SU-DHL-6 (cell line): ENCODE measurements around the gene NPHP4.

Experiments used
- H2AFZ ChIP-seq: fragments of 200-600 bp; sonication (generic); 2 replicates; pipeline ENCODE4 v1.6.1; 2014; ENCODE audit warnings: low read depth, mild to moderate bottlenecking, moderate library complexity, mixed read lengths, antibody characterized with exemption, low read length; ENCODE audit not compliant: severe bottlenecking
- H3F3A ChIP-seq: fragments of 200-600 bp; shearing (Covaris generic); 2 replicates; pipeline ENCODE4 v1.6.0; 2016; ENCODE audit warnings: antibody characterized with exemption, mild to moderate bottlenecking; ENCODE audit not compliant: insufficient read depth
- H3K27ac ChIP-seq: fragments of 200-600 bp; sonication (generic); 2 replicates; pipeline ENCODE4 v1.5.1; 2016; ENCODE audit warnings: low read depth, mild to moderate bottlenecking, low read length, moderate library complexity, mixed read lengths
- H3K27me3 ChIP-seq: fragments of 200-600 bp; sonication (generic), shearing (Covaris generic); 2 replicates; pipeline ENCODE4 v1.6.0; 2014; ENCODE audit warnings: mild to moderate bottlenecking, low read length
- H3K36me3 ChIP-seq: fragments of 200-600 bp; sonication (generic); 2 replicates; pipeline ENCODE4 v1.6.1; 2014; ENCODE audit warnings: mild to moderate bottlenecking, low read length, mixed read lengths
- H3K4me2 ChIP-seq: fragments of 300-600, 200-600 bp; shearing (Covaris generic), sonication (generic); 2 replicates; pipeline ENCODE4 v1.6.0; 2014; ENCODE audit warnings: low read length, low read depth, mild to moderate bottlenecking; ENCODE audit not compliant: poor library complexity, severe bottlenecking
- H3K4me3 ChIP-seq: fragments of 200-600 bp; sonication (generic); 2 replicates; pipeline ENCODE4 v1.5.1; 2014; ENCODE audit warnings: antibody characterized with exemption, low read length, mild to moderate bottlenecking, mixed read lengths; ENCODE audit not compliant: insufficient read depth, poor library complexity, severe bottlenecking
- H3K79me2 ChIP-seq: fragments of 200-600 bp; sonication (generic); 2 replicates; pipeline ENCODE4 v1.6.1; 2014; ENCODE audit warnings: mild to moderate bottlenecking, low read length, moderate library complexity; ENCODE audit not compliant: insufficient read depth
- H3K9ac ChIP-seq: fragments of 200-600 bp; sonication (generic); 2 replicates; pipeline ENCODE4 v1.7.0; 2014; ENCODE audit warnings: mild to moderate bottlenecking, low read length
- H3K9me2 ChIP-seq: fragments of 200-600 bp; sonication (generic); replicated peaks from 2 replicates; pipeline ENCODE4 v1.6.1; 2014; ENCODE audit warnings: low read length; ENCODE audit not compliant: insufficient read depth
- H3K9me3 ChIP-seq: fragments of 200-600 bp; sonication (generic); 2 replicates; pipeline ENCODE4 v1.6.1; 2014; ENCODE audit warnings: low read length, mixed read lengths; ENCODE audit not compliant: insufficient read depth
- H4K20me1 ChIP-seq: fragments of 200-600 bp; sonication (generic); 2 replicates; pipeline ENCODE4 v1.6.1; 2014; ENCODE audit warnings: low read depth, mild to moderate bottlenecking, antibody characterized with exemption, low read length, moderate library complexity, mixed read lengths
- EZH2phosphoT487 ChIP-seq: fragments of 200-600 bp; sonication (generic), shearing (Covaris generic); conservative IDR thresholded peaks from 2 replicates; pipeline ENCODE4 v1.6.1; 2018; ENCODE audit warnings: mild to moderate bottlenecking, antibody characterized with exemption, low read length, moderate library complexity, mixed read lengths
- TF ChIP-seq, protein P1 (sequence below): fragments of 200-600 bp; sonication (generic); IDR thresholded peaks from one replicate; pipeline ENCODE4 v1.5.1; 2017; ENCODE audit warnings: antibody characterized with exemption, mild to moderate bottlenecking, low read length, moderate library complexity; ENCODE audit not compliant: insufficient read depth, poor library complexity, severe bottlenecking

NPHP4 gene

DNA sequence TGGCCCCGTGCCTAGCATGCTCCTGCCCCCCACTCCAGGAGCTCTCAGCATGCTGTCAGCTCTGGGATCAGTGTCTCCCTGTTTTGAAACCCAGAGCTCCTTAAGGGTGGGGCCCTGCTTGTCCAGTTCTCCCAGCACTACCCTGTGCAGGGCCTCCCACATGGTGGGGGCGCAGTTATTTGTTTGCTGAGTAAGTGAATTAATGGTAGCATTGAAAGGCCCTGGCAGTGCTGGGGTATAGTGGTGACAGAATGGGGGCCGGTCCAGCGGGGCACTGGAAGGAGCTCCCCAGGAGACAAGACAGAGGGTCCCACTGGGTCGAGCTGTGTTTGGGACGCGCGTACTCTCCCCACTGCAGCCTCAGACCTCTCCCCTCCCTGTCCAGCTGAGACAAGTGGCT lies 99.9 kb downstream of the NPHP4 start:
- H3K27me3 ChIP-seq: no peaks in the 10 kb centered on the region

DNA sequence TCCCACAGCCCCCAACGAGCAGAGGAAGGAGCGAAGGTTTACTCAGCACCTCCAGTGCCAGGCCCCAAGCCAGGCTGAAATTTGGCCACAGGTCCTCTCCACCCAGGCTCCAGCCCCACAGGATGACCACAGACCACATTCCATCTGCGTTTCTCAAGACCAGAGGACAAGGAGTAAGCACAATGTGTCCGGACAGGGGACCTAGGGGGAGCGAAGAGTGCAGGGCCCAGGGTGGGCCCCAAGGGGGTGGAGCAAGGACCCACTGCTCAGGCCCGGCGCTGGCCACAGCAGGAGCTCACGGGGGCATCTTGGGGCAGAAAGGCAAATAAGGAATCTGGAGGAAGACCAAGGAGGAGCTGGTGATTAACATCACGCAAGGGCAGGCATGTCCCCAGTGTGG lies 100.5 kb downstream of the NPHP4 start:
- H3K27ac ChIP-seq: no peak overlapping the region
- H3K4me3 ChIP-seq: no peak overlapping the region
- no peaks in the 10 kb centered on the region for H3K9me2 ChIP-seq
- H3K36me3 ChIP-seq: no peaks in the 10 kb centered on the region
- no peak overlapping the region for H3K9ac ChIP-seq
- no peaks in the 10 kb centered on the region for H3K79me2 ChIP-seq
- H4K20me1 ChIP-seq: no peaks in the 10 kb centered on the region
- no peaks in the 10 kb centered on the region for H3F3A ChIP-seq
- no peak for TF ChIP-seq EZH2phosphoT487
- TF ChIP-seq, protein P1, sequence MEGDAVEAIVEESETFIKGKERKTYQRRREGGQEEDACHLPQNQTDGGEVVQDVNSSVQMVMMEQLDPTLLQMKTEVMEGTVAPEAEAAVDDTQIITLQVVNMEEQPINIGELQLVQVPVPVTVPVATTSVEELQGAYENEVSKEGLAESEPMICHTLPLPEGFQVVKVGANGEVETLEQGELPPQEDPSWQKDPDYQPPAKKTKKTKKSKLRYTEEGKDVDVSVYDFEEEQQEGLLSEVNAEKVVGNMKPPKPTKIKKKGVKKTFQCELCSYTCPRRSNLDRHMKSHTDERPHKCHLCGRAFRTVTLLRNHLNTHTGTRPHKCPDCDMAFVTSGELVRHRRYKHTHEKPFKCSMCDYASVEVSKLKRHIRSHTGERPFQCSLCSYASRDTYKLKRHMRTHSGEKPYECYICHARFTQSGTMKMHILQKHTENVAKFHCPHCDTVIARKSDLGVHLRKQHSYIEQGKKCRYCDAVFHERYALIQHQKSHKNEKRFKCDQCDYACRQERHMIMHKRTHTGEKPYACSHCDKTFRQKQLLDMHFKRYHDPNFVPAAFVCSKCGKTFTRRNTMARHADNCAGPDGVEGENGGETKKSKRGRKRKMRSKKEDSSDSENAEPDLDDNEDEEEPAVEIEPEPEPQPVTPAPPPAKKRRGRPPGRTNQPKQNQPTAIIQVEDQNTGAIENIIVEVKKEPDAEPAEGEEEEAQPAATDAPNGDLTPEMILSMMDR: no peak
- no peak overlapping the region for H2AFZ ChIP-seq
- no peaks in the 10 kb centered on the region for H3K9me3 ChIP-seq
- no peaks in the 10 kb centered on the region for H3K27me3 ChIP-seq
- H3K4me2 ChIP-seq: no peak overlapping the region

More for the DNA sequence above, 99.9 kb downstream of the NPHP4 start:
- H3K36me3 ChIP-seq: no peaks in the 10 kb centered on the region
- no peak overlapping the region for H3K9ac ChIP-seq
- no peak overlapping the region for H2AFZ ChIP-seq
- H3K9me3 ChIP-seq: no peaks in the 10 kb centered on the region
- no peak overlapping the region for H3K4me3 ChIP-seq
- H3F3A ChIP-seq: no peaks in the 10 kb centered on the region
- H3K4me2 ChIP-seq: no peak overlapping the region
- H3K79me2 ChIP-seq: no peaks in the 10 kb centered on the region
- TF ChIP-seq EZH2phosphoT487: no peak
- TF ChIP-seq, protein P1: no peak
- no peaks in the 10 kb centered on the region for H4K20me1 ChIP-seq
- no peak overlapping the region for H3K27ac ChIP-seq
- H3K9me2 ChIP-seq: no peaks in the 10 kb centered on the region

DNA sequence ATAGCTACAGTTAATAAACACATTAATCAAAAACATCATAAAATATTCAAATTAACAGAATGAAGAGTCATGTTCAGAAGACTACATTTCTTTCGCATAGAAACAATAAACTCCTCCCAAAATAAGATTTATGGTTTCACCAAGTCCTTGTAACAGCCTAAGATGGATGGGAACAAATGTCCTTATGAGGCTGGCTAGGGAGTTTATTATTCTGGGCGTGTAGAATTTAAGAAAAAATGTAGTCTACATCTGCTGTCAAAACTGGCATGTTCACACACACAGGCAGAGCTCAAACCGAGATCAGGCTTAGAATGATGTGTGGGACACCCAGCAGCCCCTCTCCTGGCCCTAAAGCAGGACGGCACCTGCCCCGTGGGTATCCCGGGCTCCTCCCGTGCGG lies 101.1 kb downstream of the NPHP4 start:
- H3K4me2 ChIP-seq: no peak overlapping the region
- no peaks in the 10 kb centered on the region for H3K27me3 ChIP-seq
- H4K20me1 ChIP-seq: no peaks in the 10 kb centered on the region
- no peaks in the 10 kb centered on the region for H3K79me2 ChIP-seq
- H3K9me2 ChIP-seq: no peaks in the 10 kb centered on the region
- no peaks in the 10 kb centered on the region for H3F3A ChIP-seq
- no peak overlapping the region for H3K27ac ChIP-seq
- H2AFZ ChIP-seq: no peak overlapping the region
- no peaks in the 10 kb centered on the region for H3K36me3 ChIP-seq
- H3K4me3 ChIP-seq: no peak overlapping the region
- H3K9ac ChIP-seq: no peak overlapping the region
- H3K9me3 ChIP-seq: no peaks in the 10 kb centered on the region
- TF ChIP-seq, protein P1: no peak
- TF ChIP-seq EZH2phosphoT487: no peak
